HEK293 (cell line): ENCODE data around the gene UPB1.
A peak's percentile ranks its signal among the peaks of the same experiment; 100 is the strongest.

Source experiments
- CTCF ChIA-PET: fragments of 350-600 bp; formaldehyde crosslinking; extraction: SDS; loops from one replicate; lab custom pipeline; 2021; ENCODE audit warnings: antibody characterized with exemption; lab: Yijun Ruan, JAX
- POLR2A ChIA-PET: fragments of 300-600 bp; formaldehyde crosslinking; extraction: SDS; loops from one replicate; lab custom pipeline; 2020; ENCODE audit warnings: antibody characterized with exemption, inconsistent platforms; lab: Yijun Ruan, JAX
- H3K27ac ChIP-seq: fragments of 200-500 bp; sonication (Bioruptor generic); 2 replicates; pipeline ENCODE4 v1.5.1; 2014; ENCODE audit warnings: low read depth, low read length, control low read depth, inconsistent platforms; ENCODE audit errors: extremely low read depth
- H3K36me3 ChIP-seq, 2 experiments: fragments of 200-500 bp in 1 of 2; sonication (Bioruptor generic) in 1 of 2; 1 replicate in 1 of 2; 2 replicates in 1 of 2; pipeline ENCODE4 v1.5.1; 2014 to 2017; ENCODE audit warnings: inconsistent platforms in 2 of 2, low read length in 2 of 2; ENCODE audit not compliant: control insufficient read depth in 2 of 2, insufficient read depth in 1 of 2
- H3K4me1 ChIP-seq: fragments of 200-500 bp; sonication (Bioruptor generic); 2 replicates; pipeline ENCODE4 v1.5.1; 2014; ENCODE audit warnings: mild to moderate bottlenecking, low read length, inconsistent platforms; ENCODE audit not compliant: control insufficient read depth, insufficient read depth
- H3K4me3 ChIP-seq: 2 replicates; pipeline ENCODE4 v1.5.1; 2011; ENCODE audit warnings: low read depth, mild to moderate bottlenecking, control low read depth, low read length, moderate library complexity
- H3K9me3 ChIP-seq: fragments of 200-500 bp; sonication (Bioruptor generic); 2 replicates; pipeline ENCODE4 v1.5.1; 2014; ENCODE audit warnings: low read depth, low read length, inconsistent platforms; ENCODE audit not compliant: control insufficient read depth, insufficient read depth
- FEZF1 ChIP-seq: fragments of 450-650 bp; formaldehyde crosslinking; IDR thresholded peaks from 2 replicates; pipeline ENCODE4 v1.5.1; 2016; ENCODE audit warnings: missing biosample characterization, missing genetic modification characterization
- GFI1B ChIP-seq: fragments of 450-650 bp; formaldehyde crosslinking; IDR thresholded peaks from 2 replicates; pipeline ENCODE4 v1.5.1; 2016; ENCODE audit warnings: missing biosample characterization, missing genetic modification characterization
- GLIS2 ChIP-seq: fragments of 450-650 bp; formaldehyde crosslinking; IDR thresholded peaks from 2 replicates; pipeline ENCODE4 v1.5.1; 2016; ENCODE audit warnings: missing biosample characterization, missing genetic modification characterization
- KLF9 ChIP-seq: fragments of 450-650 bp; formaldehyde crosslinking; IDR thresholded peaks from 2 replicates; pipeline ENCODE4 v1.5.1; 2016; ENCODE audit warnings: missing biosample characterization, missing genetic modification characterization, low read depth
- MZF1 ChIP-seq: fragments of 450-650 bp; formaldehyde crosslinking; IDR thresholded peaks from 2 replicates; pipeline ENCODE4 v1.5.1; 2017; ENCODE audit warnings: missing biosample characterization, missing genetic modification characterization, borderline replicate concordance
- PATZ1 ChIP-seq: fragments of 450-650 bp; formaldehyde crosslinking; IDR thresholded peaks from 2 replicates; pipeline ENCODE4 v1.5.1; 2016; ENCODE audit warnings: missing biosample characterization, missing genetic modification characterization
- PRDM6 ChIP-seq: fragments of 450-650 bp; formaldehyde crosslinking; IDR thresholded peaks from 2 replicates; pipeline ENCODE4 v1.5.1; 2017; ENCODE audit warnings: missing biosample characterization, missing genetic modification characterization
- ZBTB44 ChIP-seq: fragments of 450-650 bp; IDR thresholded peaks from 2 replicates; pipeline ENCODE4 v1.5.1; 2018; ENCODE audit warnings: missing biosample characterization, mild to moderate bottlenecking, missing genetic modification characterization
- ZIC2 ChIP-seq: fragments of 450-650 bp; formaldehyde crosslinking; IDR thresholded peaks from 2 replicates; pipeline ENCODE4 v1.5.1; 2016; ENCODE audit warnings: missing biosample characterization, missing genetic modification characterization
- ZNF132 ChIP-seq: fragments of 450-650 bp; formaldehyde crosslinking; IDR thresholded peaks from 2 replicates; pipeline ENCODE4 v1.5.1; 2017; ENCODE audit warnings: missing biosample characterization, missing genetic modification characterization, borderline replicate concordance
- ZNF223 ChIP-seq: fragments of 450-650 bp; formaldehyde crosslinking; IDR thresholded peaks from 2 replicates; pipeline ENCODE4 v1.5.1; 2016; ENCODE audit warnings: missing biosample characterization, missing genetic modification characterization
- ZNF248 ChIP-seq: fragments of 450-650 bp; formaldehyde crosslinking; IDR thresholded peaks from 2 replicates; pipeline ENCODE4 v1.5.1; 2017; ENCODE audit warnings: missing biosample characterization, missing genetic modification characterization
- ZNF473 ChIP-seq: fragments of 450-650 bp; formaldehyde crosslinking; IDR thresholded peaks from 2 replicates; pipeline ENCODE4 v1.5.1; 2017; ENCODE audit warnings: missing biosample characterization, missing genetic modification characterization
- ZNF488 ChIP-seq: fragments of 450-650 bp; formaldehyde crosslinking; IDR thresholded peaks from 2 replicates; pipeline ENCODE4 v1.5.1; 2016; ENCODE audit warnings: missing biosample characterization, missing genetic modification characterization
- ZNF621 ChIP-seq: fragments of 450-650 bp; formaldehyde crosslinking; IDR thresholded peaks from 2 replicates; pipeline ENCODE4 v1.5.1; 2017; ENCODE audit warnings: missing biosample characterization, missing genetic modification characterization
- ZNF623 ChIP-seq: fragments of 450-650 bp; formaldehyde crosslinking; IDR thresholded peaks from 2 replicates; pipeline ENCODE4 v1.5.1; 2016; ENCODE audit warnings: missing biosample characterization, missing genetic modification characterization
- ZNF701 ChIP-seq: fragments of 450-650 bp; formaldehyde crosslinking; IDR thresholded peaks from 2 replicates; pipeline ENCODE4 v1.5.1; 2016; ENCODE audit warnings: missing biosample characterization, missing genetic modification characterization
- ZNF830 ChIP-seq: fragments of 450-650 bp; IDR thresholded peaks from 2 replicates; pipeline ENCODE4 v1.5.0; 2018; ENCODE audit warnings: missing biosample characterization, missing genetic modification characterization, low read depth, mild to moderate bottlenecking, moderate library complexity
- ZNF837 ChIP-seq: fragments of 450-650 bp; formaldehyde crosslinking; IDR thresholded peaks from 2 replicates; pipeline ENCODE4 v1.5.1; 2016; ENCODE audit warnings: missing biosample characterization, missing genetic modification characterization
- TF ChIP-seq, protein P1 (sequence below): fragments of 450-650 bp; IDR thresholded peaks from 2 replicates; pipeline ENCODE4 v1.5.1; 2018; ENCODE audit warnings: missing biosample characterization, missing genetic modification characterization
- TF ChIP-seq, protein P2 (sequence below): fragments of 450-650 bp; formaldehyde crosslinking; IDR thresholded peaks from 2 replicates; pipeline ENCODE4 v1.5.1; 2016; ENCODE audit warnings: missing biosample characterization, missing genetic modification characterization

Gene UPB1

GRCh38 chr22:24502034-24502433, 6.9 kb downstream of the UPB1 start:
- ChIA-PET POLR2A (interaction anchor here (1.3 kb wide), 1 partner anchor 35 kb away, joined by 3 read pairs; no protein-coding TSS in a partner anchor), CTCF (interaction anchor here (0.6 to 6.7 kb wide), 27 partner anchors 8 to 976 kb away, joined by 3 to 99 read pairs (median 5); no protein-coding TSS in a partner anchor)
- Histone ChIP-seq H3K36me3 (no peaks in the 10 kb centered on the region), H3K4me1 (peaks cover 6% of the 10 kb centered on the region), H3K27ac (no peak overlapping the region), H3K4me3 (no peak overlapping the region), H3K9me3 (no peaks in the 10 kb centered on the region)
- TF ChIP-seq ZNF223 (tag by site-specific recombination) (no peak), FEZF1 (tag by site-specific recombination) (no peak), KLF9 (tag by site-specific recombination) (no peak), ZNF473 (tag by site-specific recombination) (no peak), ZNF621 (no peak), ZNF488 (no peak), ZBTB44 (tag by site-specific recombination) (no peak)

- peaks cover 11% of the 10 kb centered on the region for H3K4me1 ChIP-seq
- POLR2A ChIA-PET, result interaction anchor here (1.3 kb wide), 1 partner anchor 36 kb away, joined by 3 read pairs; no protein-coding TSS in a partner anchor
- H3K4me3 ChIP-seq, result no peak overlapping the region
- no peak overlapping the region for H3K27ac ChIP-seq
- no peaks in the 10 kb centered on the region for H3K36me3 ChIP-seq
- CTCF ChIA-PET, result interaction anchor here (0.6 to 6.7 kb wide), 36 partner anchors 9 to 313 kb away, joined by 3 to 99 read pairs (median 4); no protein-coding TSS in a partner anchor
- TF ChIP-seq ZNF132 (tag by site-specific recombination), result no peak
- H3K9me3 ChIP-seq, result no peaks in the 10 kb centered on the region
These were observed 7.4 kb downstream of the UPB1 start for GRCh38 chr22:24502541-24502940.

GRCh38 chr22:24503137-24503842, 8.2 kb downstream of the UPB1 start:
- Histone ChIP-seq H3K4me3 (no peak overlapping the region), H3K9me3 (no peaks in the 10 kb centered on the region), H3K27ac (no peak overlapping the region), H3K4me1 (peaks cover 12% of the 10 kb centered on the region), H3K36me3 (no peaks in the 10 kb centered on the region)
- ChIA-PET CTCF (interaction anchor here (0.7 to 6.7 kb wide), 40 partner anchors 9 to 313 kb away, joined by 3 to 99 read pairs (median 4); no protein-coding TSS in a partner anchor), POLR2A (interaction anchor here (1.3 kb wide), 1 partner anchor 36 kb away, joined by 3 read pairs; no protein-coding TSS in a partner anchor)
- TF ChIP-seq, protein P1, sequence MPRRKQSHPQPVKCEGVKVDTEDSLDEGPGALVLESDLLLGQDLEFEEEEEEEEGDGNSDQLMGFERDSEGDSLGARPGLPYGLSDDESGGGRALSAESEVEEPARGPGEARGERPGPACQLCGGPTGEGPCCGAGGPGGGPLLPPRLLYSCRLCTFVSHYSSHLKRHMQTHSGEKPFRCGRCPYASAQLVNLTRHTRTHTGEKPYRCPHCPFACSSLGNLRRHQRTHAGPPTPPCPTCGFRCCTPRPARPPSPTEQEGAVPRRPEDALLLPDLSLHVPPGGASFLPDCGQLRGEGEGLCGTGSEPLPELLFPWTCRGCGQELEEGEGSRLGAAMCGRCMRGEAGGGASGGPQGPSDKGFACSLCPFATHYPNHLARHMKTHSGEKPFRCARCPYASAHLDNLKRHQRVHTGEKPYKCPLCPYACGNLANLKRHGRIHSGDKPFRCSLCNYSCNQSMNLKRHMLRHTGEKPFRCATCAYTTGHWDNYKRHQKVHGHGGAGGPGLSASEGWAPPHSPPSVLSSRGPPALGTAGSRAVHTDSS (tag by site-specific recombination), result peak; percentile 50; the same call in 1 of the 2 replicates
- TF ChIP-seq PRDM6 (tag by site-specific recombination), result no peak
- TF ChIP-seq ZNF701 (tag by site-specific recombination), result no peak
- TF ChIP-seq, protein P2, sequence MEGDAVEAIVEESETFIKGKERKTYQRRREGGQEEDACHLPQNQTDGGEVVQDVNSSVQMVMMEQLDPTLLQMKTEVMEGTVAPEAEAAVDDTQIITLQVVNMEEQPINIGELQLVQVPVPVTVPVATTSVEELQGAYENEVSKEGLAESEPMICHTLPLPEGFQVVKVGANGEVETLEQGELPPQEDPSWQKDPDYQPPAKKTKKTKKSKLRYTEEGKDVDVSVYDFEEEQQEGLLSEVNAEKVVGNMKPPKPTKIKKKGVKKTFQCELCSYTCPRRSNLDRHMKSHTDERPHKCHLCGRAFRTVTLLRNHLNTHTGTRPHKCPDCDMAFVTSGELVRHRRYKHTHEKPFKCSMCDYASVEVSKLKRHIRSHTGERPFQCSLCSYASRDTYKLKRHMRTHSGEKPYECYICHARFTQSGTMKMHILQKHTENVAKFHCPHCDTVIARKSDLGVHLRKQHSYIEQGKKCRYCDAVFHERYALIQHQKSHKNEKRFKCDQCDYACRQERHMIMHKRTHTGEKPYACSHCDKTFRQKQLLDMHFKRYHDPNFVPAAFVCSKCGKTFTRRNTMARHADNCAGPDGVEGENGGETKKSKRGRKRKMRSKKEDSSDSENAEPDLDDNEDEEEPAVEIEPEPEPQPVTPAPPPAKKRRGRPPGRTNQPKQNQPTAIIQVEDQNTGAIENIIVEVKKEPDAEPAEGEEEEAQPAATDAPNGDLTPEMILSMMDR (tag by site-specific recombination), result 0 out of 2 replicates have a peak, but pooled peaks have one; percentile 23
- no peak for TF ChIP-seq GLIS2 (tag by site-specific recombination)
- no peak for TF ChIP-seq ZIC2 (tag by site-specific recombination)
- TF ChIP-seq ZNF837, result no peak
- TF ChIP-seq ZNF623 (tag by site-specific recombination), result peak; percentile 56
- TF ChIP-seq MZF1 (tag by site-specific recombination), result peak; percentile 94
- no peak for TF ChIP-seq ZNF248 (tag by site-specific recombination)
- no peak for TF ChIP-seq ZNF830
- no peak for TF ChIP-seq PATZ1 (tag by site-specific recombination)
- TF ChIP-seq GFI1B (tag by site-specific recombination), result no peak
